HG02943 (cell line): ENCODE measurements around the gene RIOK3.
A peak's percentile ranks its signal among the peaks of the same experiment; 100 is the strongest.
"Not testable (repeated sequence)": the region's sequence is repeated elsewhere in the genome, so short reads cannot be mapped to it uniquely, and the experiment has no call there.

ENCODE experiments used
- ATAC-seq: cut with Tn5 transposase; IDR thresholded peaks from one replicate; pipeline ENCODE4 v1.9.1; 2021; ENCODE audit warnings: mild to moderate bottlenecking, low read depth, moderate library complexity; ENCODE audit not compliant: unreplicated experiment

Gene RIOK3, protein sequence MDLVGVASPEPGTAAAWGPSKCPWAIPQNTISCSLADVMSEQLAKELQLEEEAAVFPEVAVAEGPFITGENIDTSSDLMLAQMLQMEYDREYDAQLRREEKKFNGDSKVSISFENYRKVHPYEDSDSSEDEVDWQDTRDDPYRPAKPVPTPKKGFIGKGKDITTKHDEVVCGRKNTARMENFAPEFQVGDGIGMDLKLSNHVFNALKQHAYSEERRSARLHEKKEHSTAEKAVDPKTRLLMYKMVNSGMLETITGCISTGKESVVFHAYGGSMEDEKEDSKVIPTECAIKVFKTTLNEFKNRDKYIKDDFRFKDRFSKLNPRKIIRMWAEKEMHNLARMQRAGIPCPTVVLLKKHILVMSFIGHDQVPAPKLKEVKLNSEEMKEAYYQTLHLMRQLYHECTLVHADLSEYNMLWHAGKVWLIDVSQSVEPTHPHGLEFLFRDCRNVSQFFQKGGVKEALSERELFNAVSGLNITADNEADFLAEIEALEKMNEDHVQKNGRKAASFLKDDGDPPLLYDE

DNA sequence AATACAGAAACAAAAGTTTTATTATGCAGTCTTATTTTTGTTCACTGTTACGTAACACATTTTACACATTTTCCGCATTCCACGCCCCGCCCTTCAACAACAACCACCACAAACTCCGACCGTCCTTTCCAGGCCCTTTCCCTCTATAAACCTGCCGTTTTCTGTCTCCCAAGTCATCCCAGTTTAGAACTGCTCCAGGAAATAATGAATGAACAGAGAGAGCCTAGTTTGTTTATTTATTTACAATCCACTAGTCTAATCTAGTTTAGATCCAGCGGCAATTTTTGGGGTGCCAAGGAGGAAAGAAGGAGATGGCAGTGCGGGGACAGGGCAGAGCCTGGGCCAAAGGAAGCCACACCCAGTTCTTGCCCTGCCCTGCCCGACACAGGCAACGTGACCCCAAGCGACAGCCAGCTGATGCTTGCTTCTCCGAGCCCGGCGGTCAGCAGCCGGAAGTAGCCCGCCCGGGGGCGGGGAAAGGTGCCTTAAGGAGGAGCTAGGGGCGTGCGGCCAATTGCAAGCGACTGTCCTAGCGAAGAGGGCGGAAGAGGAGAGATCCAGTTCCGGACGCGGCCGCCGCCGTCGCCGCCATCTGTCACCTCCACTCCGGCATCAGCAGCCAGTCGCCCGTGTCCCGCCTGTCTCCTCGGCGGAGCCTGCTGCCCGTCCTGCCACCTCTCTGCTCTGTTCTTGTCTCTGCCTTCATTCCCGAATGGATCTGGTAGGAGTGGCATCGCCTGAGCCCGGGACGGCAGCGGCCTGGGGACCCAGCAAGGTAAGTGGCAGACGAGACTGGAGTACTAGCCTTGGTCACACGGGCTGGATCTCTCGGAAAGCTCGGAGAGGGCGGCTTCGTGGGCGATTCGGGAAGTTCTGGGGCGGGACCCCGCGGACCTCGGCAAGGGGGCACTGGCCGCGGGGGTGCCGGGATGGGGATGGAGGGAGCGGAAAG is at the start of gene RIOK3:
Gene RIOK3, plus strand, starts transcription at position 560 of the 952 bp plus-strand sequence. Its CDS starts 153 bp downstream, at position 713.
- ATAC-seq: peak; percentile 98

DNA sequence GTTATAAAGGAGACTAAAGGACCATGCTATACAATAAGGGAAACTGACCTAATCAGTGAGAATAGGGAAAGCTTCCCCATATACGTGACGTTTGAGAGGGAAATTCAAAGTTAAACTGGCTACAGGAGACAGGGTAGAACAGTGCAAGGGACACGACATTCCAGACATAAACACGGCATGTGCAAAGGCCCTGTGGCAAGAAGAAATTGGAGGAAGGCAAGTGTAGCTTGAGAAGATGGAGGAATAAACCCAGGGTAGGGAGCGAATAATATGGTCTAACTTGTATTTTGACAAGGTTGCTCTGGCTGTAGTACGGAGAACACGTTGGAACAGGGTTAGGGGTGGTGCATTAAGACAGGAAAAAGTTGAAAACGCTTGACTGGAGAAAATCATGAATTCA is 49.8 kb upstream of the RIOK3 start:
- ATAC-seq: no peak

DNA sequence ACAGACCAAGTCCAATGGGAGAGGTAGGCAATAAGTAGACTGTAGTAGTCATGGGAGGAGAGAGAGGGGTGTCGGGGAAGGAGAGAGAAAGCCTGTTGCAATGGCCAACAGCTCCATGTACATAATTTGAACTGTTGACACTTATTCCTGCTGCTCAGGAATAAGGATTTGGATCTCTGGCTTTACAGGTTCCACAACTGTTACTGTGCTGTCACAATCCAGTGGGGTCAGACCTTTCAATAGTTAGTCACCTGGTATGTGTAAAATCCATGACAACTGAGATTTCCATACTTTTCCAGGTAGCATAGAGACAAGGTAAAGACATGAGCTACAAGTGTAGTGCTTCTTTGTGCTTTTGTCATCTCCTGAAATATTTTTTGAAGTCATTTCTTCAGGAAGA is 47.5 kb upstream of the RIOK3 start:
- no peak for ATAC-seq

DNA sequence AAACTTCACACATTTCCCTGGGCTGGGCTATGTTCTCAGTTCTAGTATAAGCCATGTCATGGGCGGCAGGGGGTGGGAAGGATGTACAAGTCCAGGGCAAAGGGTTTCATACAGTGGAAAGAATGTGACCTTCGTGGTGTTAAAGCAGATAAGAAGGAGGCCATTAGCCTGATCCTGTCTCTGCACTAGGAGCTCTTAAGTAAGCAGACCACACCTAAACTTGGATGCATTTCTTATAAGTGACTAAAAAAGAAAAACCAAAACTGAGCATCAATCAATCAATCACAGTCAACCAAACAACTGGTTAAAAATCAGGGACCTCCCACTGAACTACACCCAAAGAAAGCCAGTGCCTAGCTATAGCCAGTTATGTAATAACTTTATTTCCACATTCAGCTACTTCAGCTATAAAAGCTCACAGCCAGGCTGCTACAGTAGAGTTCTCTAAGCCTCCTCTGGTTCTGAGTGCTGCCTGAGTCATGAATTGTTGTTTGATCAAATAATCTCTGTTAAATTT is 46.8 kb upstream of the RIOK3 start:
- ATAC-seq: no peak

DNA sequence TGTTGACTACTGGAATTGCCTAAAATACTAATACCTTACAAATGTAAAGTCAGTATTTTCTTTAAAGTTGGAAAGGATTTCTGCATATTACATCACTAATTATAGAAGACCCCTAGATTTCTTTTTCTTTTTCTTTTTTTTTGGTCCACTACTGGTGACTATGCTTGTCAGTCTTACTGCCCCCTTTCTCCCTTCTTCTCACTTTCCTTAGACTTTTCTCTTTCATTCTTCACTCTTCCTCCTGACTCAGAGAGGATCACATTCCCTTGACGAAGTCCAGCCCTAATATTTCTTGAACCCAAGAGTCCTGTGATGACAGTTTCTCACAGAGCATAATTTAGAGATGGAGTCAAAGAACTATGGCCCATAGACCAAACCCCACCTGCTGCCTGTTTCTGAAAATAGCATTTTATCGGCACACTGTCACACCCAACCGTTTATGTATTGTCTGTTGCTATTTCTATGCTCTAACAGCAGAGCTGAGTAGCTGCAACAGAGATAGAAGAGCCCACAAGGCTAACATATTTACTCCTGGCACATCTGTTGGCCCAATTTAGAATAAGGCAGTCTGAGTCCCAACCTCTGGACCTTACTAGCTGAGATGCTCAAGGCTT is 40.6 kb upstream of the RIOK3 start:
- no peak for ATAC-seq

DNA sequence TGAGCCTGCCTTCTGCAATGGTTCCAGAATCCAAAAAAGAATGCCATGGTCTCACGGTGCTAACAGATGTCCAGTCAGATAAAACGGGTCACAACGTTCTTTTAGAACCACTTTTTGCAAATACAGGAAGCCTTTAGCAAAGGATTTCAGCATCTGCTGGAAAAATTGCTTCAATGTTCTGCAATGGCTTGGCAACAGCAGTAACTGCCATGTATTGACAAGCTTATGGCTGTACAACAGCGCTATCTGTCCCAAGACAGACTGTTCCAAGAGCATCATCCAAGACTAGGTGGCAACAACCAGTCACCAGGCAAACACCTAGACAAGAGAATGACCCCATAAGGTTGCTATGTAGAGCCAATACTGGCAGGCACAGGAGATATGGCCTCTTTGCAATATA is 37.6 kb upstream of the RIOK3 start:
- ATAC-seq: no peak

DNA sequence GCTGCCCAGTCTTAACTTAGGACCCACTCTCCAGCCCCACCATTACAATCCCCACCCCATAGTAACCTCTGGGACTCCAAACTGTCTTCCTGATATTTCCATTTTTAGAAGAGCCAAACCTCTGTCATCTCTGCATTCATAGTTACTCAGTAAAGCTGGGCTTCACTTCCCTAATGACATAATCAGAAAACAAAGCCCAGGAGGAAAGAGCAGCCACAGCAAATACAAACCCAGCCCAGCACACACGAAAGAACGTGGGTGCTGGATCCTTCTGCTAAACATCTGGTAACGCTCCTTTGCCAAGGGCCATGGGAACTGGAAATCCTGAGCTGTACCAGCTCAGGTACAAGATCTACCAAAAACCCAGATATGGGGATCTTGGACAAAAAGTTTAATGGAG is 36.8 kb upstream of the RIOK3 start:
- ATAC-seq: no peak

DNA sequence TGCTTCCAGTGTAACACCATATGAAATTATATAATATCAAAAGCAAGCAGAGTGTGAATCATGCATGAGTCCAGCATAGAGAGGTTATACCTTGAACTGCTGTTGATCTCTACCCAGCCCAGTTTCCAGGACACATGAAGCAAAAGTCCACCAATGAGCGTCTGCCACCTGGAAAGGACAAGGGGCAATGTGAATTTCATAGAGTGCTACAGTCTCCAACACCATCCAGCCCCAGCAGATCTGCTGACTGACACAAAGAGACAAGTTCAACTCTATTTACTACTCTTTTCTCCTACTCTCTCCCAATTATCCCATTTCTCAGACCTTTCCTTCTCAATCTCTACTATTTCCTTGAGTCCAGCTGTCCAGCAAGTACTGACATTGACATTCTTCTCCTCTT is 31.8 kb upstream of the RIOK3 start:
- no peak for ATAC-seq

DNA sequence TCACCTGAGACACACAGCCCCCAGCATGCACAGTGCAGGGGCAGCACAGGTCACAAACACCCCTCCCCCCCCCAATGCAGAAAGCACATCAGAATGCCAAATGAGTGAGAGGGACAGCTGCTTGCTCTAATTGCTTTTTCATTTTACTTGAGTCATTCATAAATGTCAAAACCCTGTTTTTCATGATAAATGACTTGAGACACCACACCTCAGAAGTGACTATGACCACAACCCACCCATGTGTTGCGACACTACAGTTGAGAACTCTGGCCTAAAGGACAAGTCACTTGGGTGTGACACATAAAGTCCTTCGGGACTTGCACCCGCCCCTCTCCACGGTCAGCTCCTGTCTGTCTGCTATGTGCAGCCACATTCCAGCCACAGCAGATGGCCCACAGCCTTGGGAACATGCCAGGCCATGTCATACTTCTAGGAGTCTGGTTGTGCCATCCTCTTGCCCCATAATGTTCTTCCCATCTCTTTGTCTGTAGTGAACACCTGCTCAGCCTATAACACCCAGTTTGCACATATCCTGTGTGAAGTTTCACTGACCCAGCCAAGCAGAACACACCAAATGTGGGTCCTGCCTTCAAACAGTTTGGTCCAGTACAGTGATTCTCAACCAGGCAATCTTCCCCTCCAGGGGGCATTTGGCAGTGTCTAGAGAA is 30.2 kb upstream of the RIOK3 start:
- peak; percentile 91 for ATAC-seq

DNA sequence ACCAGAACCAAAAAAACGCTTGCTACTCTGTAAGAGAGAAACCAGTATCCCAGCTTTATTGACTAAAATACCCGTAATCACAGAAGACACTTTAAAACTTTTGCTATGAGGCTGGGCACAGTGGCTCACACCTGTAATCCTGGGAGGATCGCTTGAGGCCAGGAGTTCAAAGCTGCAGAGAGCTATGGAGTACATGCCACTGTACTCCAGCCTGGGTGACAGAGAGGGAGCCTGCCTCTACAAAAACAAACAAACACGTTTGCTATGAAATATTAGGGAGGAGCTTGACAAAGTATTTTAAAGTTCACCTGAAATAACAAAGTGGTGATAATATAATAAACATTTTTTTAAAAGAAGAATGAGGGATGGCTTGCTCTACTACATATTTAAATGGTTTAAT is 28.5 kb upstream of the RIOK3 start:
- no peak for ATAC-seq

DNA sequence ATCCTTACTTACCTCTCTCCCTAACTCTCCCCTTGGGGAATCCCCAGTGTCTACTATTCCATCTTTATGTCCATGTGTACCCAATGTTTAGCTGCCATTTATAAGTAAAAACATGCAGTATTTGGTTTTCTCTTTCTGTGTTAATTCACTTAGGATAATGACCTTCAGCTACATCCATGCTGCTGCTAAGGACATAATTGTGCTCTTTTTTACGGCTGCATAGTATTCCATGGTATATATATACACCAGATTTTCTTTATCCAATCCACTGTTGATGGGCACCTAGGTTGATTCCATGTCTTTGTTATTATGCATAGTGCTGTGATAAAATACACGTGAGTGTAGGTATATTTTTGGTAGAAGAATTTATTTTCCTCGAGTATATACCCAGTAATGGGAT is 24.3 kb upstream of the RIOK3 start:
- ATAC-seq: no peak

DNA sequence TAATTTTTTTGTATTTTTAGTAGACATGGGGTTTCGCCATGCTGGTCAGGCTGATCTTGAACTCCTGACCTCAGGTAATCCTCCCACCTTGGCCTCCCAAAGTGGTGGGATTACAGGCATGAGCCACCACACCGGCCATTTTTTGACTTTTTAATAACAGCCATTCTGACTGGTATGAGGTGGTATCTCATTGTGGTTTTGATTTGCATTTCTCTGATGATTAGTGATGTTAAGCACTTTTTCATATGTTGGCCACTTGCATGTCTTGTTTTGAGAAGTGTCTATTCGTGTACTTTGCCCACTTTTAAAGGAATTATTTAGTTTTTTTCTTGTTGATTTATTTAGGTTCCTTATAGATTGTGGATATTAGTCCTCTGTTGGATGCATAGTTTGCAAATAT is 23.5 kb upstream of the RIOK3 start:
- ATAC-seq: not testable (repeated sequence)

DNA sequence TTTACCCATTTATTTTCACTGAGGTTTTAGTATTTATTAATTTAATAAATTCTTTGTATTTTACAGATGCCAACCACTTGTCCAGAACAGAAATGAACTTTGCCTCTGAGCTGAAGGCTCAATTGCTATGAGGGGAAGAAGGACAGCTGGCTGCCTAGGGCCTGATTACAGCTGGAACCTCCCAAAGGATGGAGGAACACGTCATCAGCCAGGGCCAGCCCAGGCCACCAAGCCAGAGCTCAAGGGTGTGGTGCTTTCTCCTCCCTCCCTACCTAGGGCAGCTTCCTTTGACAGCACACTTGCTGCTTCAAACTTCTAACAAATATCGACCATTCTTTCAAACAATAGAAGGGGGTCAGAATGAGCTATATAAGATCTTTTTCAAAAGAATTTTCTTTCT is 19.7 kb upstream of the RIOK3 start:
- ATAC-seq: no peak

DNA sequence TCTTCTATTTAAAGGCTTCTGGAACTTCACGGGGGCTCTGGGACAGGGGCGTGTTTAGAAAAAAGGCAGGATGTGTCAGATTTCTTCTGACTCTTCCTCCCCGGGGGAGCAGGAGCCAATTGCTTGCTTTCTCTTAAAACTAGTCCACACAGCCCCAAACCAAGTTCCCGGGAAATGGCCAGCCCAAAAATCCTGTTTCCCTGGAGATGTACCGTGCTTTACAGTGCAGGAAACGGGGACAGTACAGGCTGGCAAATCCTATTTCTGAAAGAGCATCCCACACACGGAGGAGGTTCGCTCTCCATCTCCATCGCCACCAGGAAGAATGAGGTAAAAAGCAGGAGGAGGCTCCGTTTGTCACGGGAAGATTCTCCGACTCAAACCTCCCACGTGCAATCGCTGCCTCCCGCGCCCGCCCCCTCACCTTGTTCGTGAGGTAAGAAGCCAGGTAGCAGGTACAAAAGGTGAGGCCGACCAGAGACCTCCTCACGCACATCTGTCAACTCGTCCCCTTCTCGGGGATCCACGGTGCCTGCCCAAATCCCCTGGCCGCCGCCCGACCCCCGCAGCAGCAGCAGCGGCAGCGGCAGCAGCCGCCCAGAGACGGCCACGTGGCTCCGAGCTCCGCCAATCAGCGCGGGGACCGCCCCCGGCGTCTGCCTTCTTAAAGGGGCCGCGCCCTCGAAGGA is 15.6 kb upstream of the RIOK3 start:
- peak; percentile 83 for ATAC-seq

DNA sequence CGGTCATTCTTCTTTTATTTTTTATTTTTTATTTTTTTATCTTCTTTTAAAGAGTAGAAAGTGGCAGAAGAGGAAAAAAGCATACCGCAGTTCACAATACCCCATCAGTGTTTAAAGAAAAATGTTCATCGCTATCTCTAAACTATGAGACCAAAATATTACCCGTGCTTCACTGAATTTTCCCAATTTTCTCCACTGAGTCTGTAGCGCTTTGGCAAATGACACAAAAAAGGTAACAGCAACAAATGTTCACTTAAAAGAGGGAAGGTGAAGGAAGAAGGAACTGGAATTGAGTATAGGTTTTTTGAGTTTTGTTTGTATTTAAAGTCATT is 15.1 kb upstream of the RIOK3 start:
- ATAC-seq: no peak

DNA sequence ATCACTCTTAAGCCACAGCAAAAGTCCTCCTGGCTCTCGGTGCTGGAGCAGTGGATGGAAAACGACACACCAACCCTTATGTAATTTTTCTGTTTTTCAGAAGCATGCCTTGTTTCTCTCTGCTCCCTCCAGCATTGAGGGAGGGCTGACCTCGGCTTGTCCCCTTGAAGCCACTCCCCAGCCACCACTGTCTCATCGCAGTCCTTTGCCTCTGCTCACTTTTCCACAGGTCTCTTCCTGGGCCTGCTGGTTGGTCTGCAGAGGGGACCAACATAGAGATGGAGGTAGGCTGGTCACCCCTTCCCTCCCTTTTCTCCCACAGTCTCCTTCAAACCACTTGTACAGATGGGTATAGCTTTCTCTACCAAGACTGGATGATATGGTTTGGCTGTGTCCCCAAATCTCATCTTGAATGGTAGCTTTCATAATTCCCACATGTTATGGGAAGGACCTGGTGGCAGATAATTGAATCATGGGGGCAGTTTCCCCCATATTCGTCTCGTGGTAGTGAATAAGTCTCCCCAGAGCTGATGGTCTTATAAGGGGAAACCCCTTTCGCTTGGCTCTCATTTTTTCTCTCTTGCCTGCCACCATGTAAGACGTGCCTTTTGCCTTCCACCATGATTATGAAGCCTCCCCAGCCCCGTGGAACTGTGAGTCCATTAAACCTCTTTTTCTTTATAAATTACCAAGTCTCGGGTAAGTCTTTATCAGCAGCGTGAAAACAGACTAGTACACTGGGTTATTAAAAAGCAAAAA is 14.3 kb upstream of the RIOK3 start:
- ATAC-seq: no peak

DNA sequence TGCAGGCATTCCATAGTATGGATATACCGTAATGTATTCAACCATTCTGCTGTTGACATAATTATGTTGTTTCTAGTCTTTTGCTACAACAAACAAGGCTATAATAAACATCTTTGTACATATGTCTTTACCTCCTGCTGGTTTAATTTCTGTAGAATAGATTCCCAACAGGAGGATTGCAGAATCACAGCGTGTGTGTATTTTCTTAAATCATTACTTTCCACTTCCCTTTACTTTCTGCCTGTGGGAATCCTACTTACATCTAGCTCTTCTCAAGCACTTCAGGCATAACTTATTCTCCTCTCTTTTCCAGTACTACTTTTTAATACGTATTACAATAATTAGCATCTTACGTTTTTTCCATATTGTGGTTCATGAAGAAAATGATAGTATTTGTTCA is 13.0 kb upstream of the RIOK3 start:
- ATAC-seq: no peak

DNA sequence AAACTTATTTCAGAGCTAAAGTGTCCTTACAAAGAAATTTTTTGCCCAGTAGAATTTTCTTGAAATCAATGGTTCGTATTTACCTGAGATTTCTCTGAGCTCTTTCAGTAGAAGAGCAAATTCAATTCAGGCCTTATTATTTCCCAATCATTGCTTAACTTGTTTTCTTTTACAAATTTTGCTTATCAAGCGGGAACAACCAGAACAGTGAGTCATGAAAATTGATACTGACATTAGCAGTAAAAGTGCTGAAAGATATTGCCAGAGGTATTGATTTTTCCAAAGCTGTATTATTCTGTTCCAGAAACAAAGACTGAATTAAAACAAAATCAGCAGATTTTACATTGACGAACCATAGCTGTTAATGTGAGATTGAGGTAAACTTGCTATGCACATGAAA is 10.1 kb upstream of the RIOK3 start:
- no peak for ATAC-seq

DNA sequence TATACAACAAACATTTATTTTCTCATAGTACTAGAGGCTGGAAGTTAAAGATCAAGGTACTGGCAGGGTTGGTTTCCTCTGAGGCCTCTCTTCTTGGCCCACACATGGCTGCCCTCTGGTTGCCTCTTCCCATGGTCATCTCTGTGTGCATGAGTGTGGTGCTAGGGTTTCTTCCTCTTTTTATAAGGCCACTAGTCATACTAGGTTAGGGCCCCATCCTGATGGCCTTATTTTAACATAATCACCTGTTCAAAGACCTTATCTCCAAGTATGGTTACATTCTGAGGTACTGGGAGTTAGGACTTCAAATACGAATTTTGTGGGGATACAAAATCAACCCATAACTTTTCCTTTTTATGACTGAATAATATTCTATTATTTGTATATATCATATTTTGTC is 4.8 kb upstream of the RIOK3 start:
- ATAC-seq: no peak
